Liver (tissue), 9 donors: ENCODE results near the gene PNCK. TPM values are rescaled to one million over a fixed set of nuclear protein-coding genes. Genes with fewer than 3 reads are reported as not detected.

ENCODE experiments used
- DNase-seq: peaks from one replicate; pipeline ENCODE4 v3.0.0-alpha.2; 2017; ENCODE audit warnings: low spot score
- H3K27ac ChIP-seq, 2 donors: one replicate each; pipeline ENCODE4 v1.7.0; 2013; ENCODE audit warnings: inconsistent platforms in 2 of 2, low read length in 2 of 2, control low read depth in 1 of 2, low read depth in 1 of 2, mild to moderate bottlenecking in 1 of 2
- H3K27me3 ChIP-seq, 4 donors: one replicate each; pipeline versions ENCODE4 v1.6.1 to v1.7.0; 2013; ENCODE audit warnings: low read length in 3 of 4, inconsistent platforms in 1 of 4, mild to moderate bottlenecking in 1 of 4, moderate library complexity in 1 of 4; ENCODE audit not compliant: control insufficient read depth in 4 of 4, insufficient read depth in 4 of 4
- H3K36me3 ChIP-seq, 4 donors: one replicate each; pipeline versions ENCODE4 v1.6.1 to v1.7.0; 2013; ENCODE audit warnings: low read length in 3 of 4, mild to moderate bottlenecking in 3 of 4, low read depth in 1 of 4, moderate library complexity in 1 of 4; ENCODE audit not compliant: control insufficient read depth in 4 of 4, insufficient read depth in 3 of 4
- H3K4me1 ChIP-seq, 4 donors: one replicate each; pipeline versions ENCODE4 v1.6.1 to v1.7.0; 2013; ENCODE audit warnings: low read length in 3 of 4, mild to moderate bottlenecking in 3 of 4, moderate library complexity in 1 of 4; ENCODE audit not compliant: control insufficient read depth in 4 of 4, insufficient read depth in 4 of 4
- H3K4me3 ChIP-seq, 3 donors: one replicate each; pipeline versions ENCODE4 v1.6.1 to v1.7.0; 2013; ENCODE audit warnings: low read length in 3 of 3, control low read depth in 1 of 3, low read depth in 1 of 3, mild to moderate bottlenecking in 1 of 3
- H3K9ac ChIP-seq, 2 donors: one replicate each; pipeline ENCODE4 v1.7.0; 2013; ENCODE audit warnings: low read length in 2 of 2, mild to moderate bottlenecking in 2 of 2, moderate library complexity in 2 of 2, control low read depth in 1 of 2, low read depth in 1 of 2
- H3K9me3 ChIP-seq, 4 donors: one replicate each; pipeline versions ENCODE4 v1.6.1 to v1.7.0; 2013; ENCODE audit warnings: low read length in 3 of 4; ENCODE audit not compliant: control insufficient read depth in 4 of 4
- EGR1 ChIP-seq, 2 donors: IDR thresholded peaks; 2 replicates each; pipeline ENCODE4 v1.6.1; 2016 to 2018; ENCODE audit warnings: antibody characterized with exemption in 2 of 2, low read depth in 2 of 2
- FOXA1 ChIP-seq: IDR thresholded peaks from 2 replicates; pipeline ENCODE4 v1.6.1; 2016; ENCODE audit warnings: antibody characterized with exemption
- FOXA2 ChIP-seq: IDR thresholded peaks from 2 replicates; pipeline ENCODE4 v1.6.1; 2016; ENCODE audit warnings: antibody characterized with exemption
- GABPA ChIP-seq, 2 donors: IDR thresholded peaks in 1 of 2; conservative IDR thresholded peaks in 1 of 2; 2 replicates each; pipeline ENCODE4 v1.6.1; 2016; ENCODE audit warnings: antibody characterized with exemption in 2 of 2, mild to moderate bottlenecking in 1 of 2, moderate library complexity in 1 of 2
- HNF4A ChIP-seq, 2 donors: conservative IDR thresholded peaks; 2 replicates each; pipeline ENCODE4 v1.6.1; 2016; ENCODE audit warnings: antibody characterized with exemption in 2 of 2, mild to moderate bottlenecking in 2 of 2
- JUND ChIP-seq, 2 donors: IDR thresholded peaks; 2 replicates each; pipeline ENCODE4 v1.6.1; 2016; ENCODE audit warnings: antibody characterized with exemption in 2 of 2
- NR2F2 ChIP-seq: IDR thresholded peaks from 2 replicates; pipeline ENCODE4 v1.6.1; 2016; ENCODE audit warnings: antibody characterized with exemption
- RAD21 ChIP-seq, 2 donors: IDR thresholded peaks; 2 replicates each; pipeline ENCODE4 v1.6.1; 2016; ENCODE audit warnings: antibody characterized with exemption in 2 of 2, mild to moderate bottlenecking in 2 of 2
- RXRA ChIP-seq, 2 donors: IDR thresholded peaks; 2 replicates each; pipeline ENCODE4 v1.6.1; 2017 to 2018; ENCODE audit warnings: antibody characterized with exemption in 2 of 2, mild to moderate bottlenecking in 1 of 2
- SP1 ChIP-seq: IDR thresholded peaks from 2 replicates; pipeline ENCODE4 v1.6.1; 2018; ENCODE audit warnings: antibody characterized with exemption, mild to moderate bottlenecking
- TAF1 ChIP-seq: conservative IDR thresholded peaks from 2 replicates; pipeline ENCODE4 v1.6.1; 2016; ENCODE audit warnings: antibody characterized with exemption, mild to moderate bottlenecking
- YY1 ChIP-seq: IDR thresholded peaks from 2 replicates; pipeline ENCODE4 v1.6.1; 2016; ENCODE audit warnings: antibody characterized with exemption, mild to moderate bottlenecking
- WGBS: extraction: QIAGEN DNeasy Blood & Tissue Kit; methylation state at CpG from one replicate; pipeline ENCODE4 v1.1.7; 2013; 5-methylcytosine and 5-hydroxymethylcytosine counted together
- polyA plus RNA-seq, 2 donors: library from polyadenylated mRNA; stranded (reverse) in 1 of 2; unstranded in 1 of 2; fragments of 200-250 nt in 1 of 2; fragments of >200 nt in 1 of 2; fragmentation: Nextera tagmentation in 1 of 2; extraction: Ambion mirVana in 1 of 2; gene quantifications; one replicate each; pipeline versions ENCODE4 v1.2.1 to v1.2.3, GENCODE V29; 2013 to 2015
- total RNA-seq, 2 donors: library from RNA; depleted of rRNA; stranded (reverse); fragments of >200 nt; gene quantifications; one replicate each; pipeline ENCODE4 v1.2.3, GENCODE V29; 2014
- TF ChIP-seq, protein P1 (sequence below): IDR thresholded peaks from 2 replicates; pipeline ENCODE4 v1.6.1; 2016; ENCODE audit warnings: antibody characterized with exemption, mild to moderate bottlenecking
- TF ChIP-seq, protein P2 (sequence below): IDR thresholded peaks from 2 replicates; pipeline ENCODE4 v1.6.1; 2016; ENCODE audit warnings: antibody characterized with exemption
- TF ChIP-seq, protein P3 (sequence below): fragments of 150-350 bp; IDR thresholded peaks from 2 replicates; pipeline ENCODE4 v1.5.1; 2017; ENCODE audit warnings: improper control_type of control experiment, low read depth, low read length; ENCODE audit not compliant: missing input control
- TF ChIP-seq, protein P4 (sequence below): IDR thresholded peaks from 2 replicates; pipeline ENCODE4 v1.6.1; 2016; ENCODE audit warnings: antibody characterized with exemption
- TF ChIP-seq, protein P5 (sequence below): IDR thresholded peaks from 2 replicates; pipeline ENCODE4 v1.6.1; 2016; ENCODE audit warnings: antibody characterized with exemption
- donor health status: healthy.
- donor health status: healthy.
- donor health status: healthy.
- donor health status: healthy.
- donor health status: healthy.

PNCK gene
- total and polyA plus RNA-seq, 4 donors = 0.02 to 0.17 TPM; not detected in 2

DNA sequence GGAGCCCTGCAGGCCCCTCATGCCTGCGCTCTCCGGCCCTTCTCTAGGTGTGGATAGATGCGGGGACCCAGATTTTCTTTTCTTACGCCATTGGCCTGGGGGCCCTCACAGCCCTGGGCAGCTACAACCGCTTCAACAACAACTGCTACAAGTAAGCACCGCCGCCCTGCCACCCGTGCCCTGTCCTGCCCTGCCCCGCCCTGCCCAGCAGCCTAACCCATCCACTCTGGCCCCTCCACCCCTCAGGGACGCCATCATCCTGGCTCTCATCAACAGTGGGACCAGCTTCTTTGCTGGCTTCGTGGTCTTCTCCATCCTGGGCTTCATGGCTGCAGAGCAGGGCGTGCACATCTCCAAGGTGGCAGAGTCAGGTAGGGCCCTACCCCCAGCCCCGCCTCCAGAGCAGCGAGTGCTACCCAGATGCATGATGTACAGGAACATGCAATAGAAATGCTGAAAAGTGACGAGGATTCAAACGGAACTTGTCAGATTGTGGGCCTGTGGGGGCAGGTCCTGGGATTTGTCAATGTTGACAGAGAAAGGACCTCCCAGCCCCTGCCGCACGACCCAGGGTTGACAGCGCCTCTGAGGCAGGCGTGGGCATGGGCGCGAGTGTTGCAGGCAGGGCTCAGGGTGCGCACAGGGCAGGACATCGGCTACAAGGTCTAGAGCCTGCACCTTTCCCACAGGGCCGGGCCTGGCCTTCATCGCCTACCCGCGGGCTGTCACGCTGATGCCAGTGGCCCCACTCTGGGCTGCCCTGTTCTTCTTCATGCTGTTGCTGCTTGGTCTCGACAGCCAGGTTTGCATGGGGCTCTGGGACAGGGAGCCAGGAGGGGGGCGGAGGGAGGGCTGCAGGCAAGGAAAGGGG, 19.8 kb upstream of the PNCK start:
- WGBS = 73% methylated on average over 28 of the region's 31 CpGs
- no peak for DNase-seq

More for the DNA sequence above, 19.8 kb upstream of the PNCK start:
- Histone ChIP-seq H3K4me3 (no peak overlapping the region), H3K27ac (no peak overlapping the region), H3K27me3 (no peaks in the 10 kb centered on the region), H3K4me1 (no peaks in the 10 kb centered on the region), H3K9ac (no peak overlapping the region), H3K9me3 (no peaks in the 10 kb centered on the region), H3K36me3 (no peaks in the 10 kb centered on the region)
- TF ChIP-seq RAD21 (IDR thresholded peaks at IDR 0.05) = no peak
- no peak for TF ChIP-seq SP1
- TF ChIP-seq, protein P1, sequence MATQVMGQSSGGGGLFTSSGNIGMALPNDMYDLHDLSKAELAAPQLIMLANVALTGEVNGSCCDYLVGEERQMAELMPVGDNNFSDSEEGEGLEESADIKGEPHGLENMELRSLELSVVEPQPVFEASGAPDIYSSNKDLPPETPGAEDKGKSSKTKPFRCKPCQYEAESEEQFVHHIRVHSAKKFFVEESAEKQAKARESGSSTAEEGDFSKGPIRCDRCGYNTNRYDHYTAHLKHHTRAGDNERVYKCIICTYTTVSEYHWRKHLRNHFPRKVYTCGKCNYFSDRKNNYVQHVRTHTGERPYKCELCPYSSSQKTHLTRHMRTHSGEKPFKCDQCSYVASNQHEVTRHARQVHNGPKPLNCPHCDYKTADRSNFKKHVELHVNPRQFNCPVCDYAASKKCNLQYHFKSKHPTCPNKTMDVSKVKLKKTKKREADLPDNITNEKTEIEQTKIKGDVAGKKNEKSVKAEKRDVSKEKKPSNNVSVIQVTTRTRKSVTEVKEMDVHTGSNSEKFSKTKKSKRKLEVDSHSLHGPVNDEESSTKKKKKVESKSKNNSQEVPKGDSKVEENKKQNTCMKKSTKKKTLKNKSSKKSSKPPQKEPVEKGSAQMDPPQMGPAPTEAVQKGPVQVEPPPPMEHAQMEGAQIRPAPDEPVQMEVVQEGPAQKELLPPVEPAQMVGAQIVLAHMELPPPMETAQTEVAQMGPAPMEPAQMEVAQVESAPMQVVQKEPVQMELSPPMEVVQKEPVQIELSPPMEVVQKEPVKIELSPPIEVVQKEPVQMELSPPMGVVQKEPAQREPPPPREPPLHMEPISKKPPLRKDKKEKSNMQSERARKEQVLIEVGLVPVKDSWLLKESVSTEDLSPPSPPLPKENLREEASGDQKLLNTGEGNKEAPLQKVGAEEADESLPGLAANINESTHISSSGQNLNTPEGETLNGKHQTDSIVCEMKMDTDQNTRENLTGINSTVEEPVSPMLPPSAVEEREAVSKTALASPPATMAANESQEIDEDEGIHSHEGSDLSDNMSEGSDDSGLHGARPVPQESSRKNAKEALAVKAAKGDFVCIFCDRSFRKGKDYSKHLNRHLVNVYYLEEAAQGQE = no peak
- no peak for TF ChIP-seq EGR1 (IDR thresholded peaks at IDR 0.05; ENCODE audit: low read depth in 2 of 2)
- TF ChIP-seq, protein P2, sequence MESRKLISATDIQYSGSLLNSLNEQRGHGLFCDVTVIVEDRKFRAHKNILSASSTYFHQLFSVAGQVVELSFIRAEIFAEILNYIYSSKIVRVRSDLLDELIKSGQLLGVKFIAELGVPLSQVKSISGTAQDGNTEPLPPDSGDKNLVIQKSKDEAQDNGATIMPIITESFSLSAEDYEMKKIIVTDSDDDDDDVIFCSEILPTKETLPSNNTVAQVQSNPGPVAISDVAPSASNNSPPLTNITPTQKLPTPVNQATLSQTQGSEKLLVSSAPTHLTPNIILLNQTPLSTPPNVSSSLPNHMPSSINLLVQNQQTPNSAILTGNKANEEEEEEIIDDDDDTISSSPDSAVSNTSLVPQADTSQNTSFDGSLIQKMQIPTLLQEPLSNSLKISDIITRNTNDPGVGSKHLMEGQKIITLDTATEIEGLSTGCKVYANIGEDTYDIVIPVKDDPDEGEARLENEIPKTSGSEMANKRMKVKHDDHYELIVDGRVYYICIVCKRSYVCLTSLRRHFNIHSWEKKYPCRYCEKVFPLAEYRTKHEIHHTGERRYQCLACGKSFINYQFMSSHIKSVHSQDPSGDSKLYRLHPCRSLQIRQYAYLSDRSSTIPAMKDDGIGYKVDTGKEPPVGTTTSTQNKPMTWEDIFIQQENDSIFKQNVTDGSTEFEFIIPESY = no peak
- TF ChIP-seq RXRA (IDR thresholded peaks at IDR 0.05) = no peak
- TF ChIP-seq FOXA2 = no peak
- TF ChIP-seq NR2F2 = no peak
- TF ChIP-seq YY1 = no peak
- no peak for TF ChIP-seq TAF1
- no peak for TF ChIP-seq HNF4A (conservative IDR thresholded peaks at IDR 0.05)
- TF ChIP-seq, protein P3, sequence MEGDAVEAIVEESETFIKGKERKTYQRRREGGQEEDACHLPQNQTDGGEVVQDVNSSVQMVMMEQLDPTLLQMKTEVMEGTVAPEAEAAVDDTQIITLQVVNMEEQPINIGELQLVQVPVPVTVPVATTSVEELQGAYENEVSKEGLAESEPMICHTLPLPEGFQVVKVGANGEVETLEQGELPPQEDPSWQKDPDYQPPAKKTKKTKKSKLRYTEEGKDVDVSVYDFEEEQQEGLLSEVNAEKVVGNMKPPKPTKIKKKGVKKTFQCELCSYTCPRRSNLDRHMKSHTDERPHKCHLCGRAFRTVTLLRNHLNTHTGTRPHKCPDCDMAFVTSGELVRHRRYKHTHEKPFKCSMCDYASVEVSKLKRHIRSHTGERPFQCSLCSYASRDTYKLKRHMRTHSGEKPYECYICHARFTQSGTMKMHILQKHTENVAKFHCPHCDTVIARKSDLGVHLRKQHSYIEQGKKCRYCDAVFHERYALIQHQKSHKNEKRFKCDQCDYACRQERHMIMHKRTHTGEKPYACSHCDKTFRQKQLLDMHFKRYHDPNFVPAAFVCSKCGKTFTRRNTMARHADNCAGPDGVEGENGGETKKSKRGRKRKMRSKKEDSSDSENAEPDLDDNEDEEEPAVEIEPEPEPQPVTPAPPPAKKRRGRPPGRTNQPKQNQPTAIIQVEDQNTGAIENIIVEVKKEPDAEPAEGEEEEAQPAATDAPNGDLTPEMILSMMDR = no peak
- TF ChIP-seq, protein P4, sequence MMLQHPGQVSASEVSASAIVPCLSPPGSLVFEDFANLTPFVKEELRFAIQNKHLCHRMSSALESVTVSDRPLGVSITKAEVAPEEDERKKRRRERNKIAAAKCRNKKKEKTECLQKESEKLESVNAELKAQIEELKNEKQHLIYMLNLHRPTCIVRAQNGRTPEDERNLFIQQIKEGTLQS = no peak
- no peak for TF ChIP-seq FOXA1
- TF ChIP-seq GABPA (IDR thresholded peaks at IDR 0.05 in 1 of 2, conservative IDR thresholded peaks at IDR 0.05 in 1 of 2) = no peak
- TF ChIP-seq JUND (IDR thresholded peaks at IDR 0.05) = no peak
- TF ChIP-seq, protein P5, sequence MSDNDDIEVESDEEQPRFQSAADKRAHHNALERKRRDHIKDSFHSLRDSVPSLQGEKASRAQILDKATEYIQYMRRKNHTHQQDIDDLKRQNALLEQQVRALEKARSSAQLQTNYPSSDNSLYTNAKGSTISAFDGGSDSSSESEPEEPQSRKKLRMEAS = no peak
